Muscle of leg (tissue), 9 donors: ENCODE data around the gene HSD17B13. TPM values are rescaled to one million over a fixed set of nuclear protein-coding genes. Genes with fewer than 3 reads are reported as not detected.

Source experiments
- polyA plus RNA-seq, 8 donors: library from polyadenylated mRNA; unstranded; fragments of 120-200 nt; gene quantifications; one replicate each; pipeline versions ENCODE4 v1.2.1 to v1.2.3, GENCODE V29; 2013; ENCODE audit warnings: inconsistent platforms in 1 of 8, low replicate concordance in 1 of 8; ENCODE audit not compliant: insufficient read length in 8 of 8, insufficient read depth in 1 of 8
- total RNA-seq: library from RNA; stranded (reverse); fragments of 120-200 nt; gene quantifications from one replicate; pipeline ENCODE4 v1.2.4, GENCODE V29; 2013

The HSD17B13 gene
- total and polyA plus RNA-seq, 9 donors = 0.11 to 0.43 (median 0.27) TPM

Other genes with a start within 250 kb of the HSD17B13 start
- gene KLHL8, start 102.3 kb downstream of the HSD17B13 start, total RNA-seq = 11.2 TPM
- gene KLHL8, start 102.3 kb downstream of the HSD17B13 start, polyA plus RNA-seq = 10 to 100 TPM in 6 of 8 donors, 1 to 10 TPM in 2; 7.9 to 13.9 (median 11.2) TPM
- 20.7 TPM for gene HSD17B11, start 68.3 kb upstream of the HSD17B13 start, total RNA-seq
- 10 to 100 TPM; 16.9 to 37.8 (median 20.8) TPM for gene HSD17B11, start 68.3 kb upstream of the HSD17B13 start, polyA plus RNA-seq
- gene NUDT9, start 99.7 kb upstream of the HSD17B13 start, total RNA-seq = 10.7 TPM
- gene NUDT9, start 99.7 kb upstream of the HSD17B13 start, polyA plus RNA-seq = 10 to 100 TPM; 27.3 to 35.7 (median 29.2) TPM
- gene SPARCL1, start 206.5 kb upstream of the HSD17B13 start, total RNA-seq = 314 TPM
- gene SPARCL1, start 206.5 kb upstream of the HSD17B13 start, polyA plus RNA-seq = 100 to 1,000 TPM; 210 to 425 (median 239) TPM